Cardiac muscle cell (in vitro differentiated cells and primary cell): ENCODE measurements around the gene NFE2L3. TPM values are rescaled to one million over a fixed set of nuclear protein-coding genes. Genes with fewer than 3 reads are reported as not detected.
A peak's percentile ranks its signal among the peaks of the same experiment; 100 is the strongest.

Experiments used
- DNase-seq, 2 donors: peaks; one replicate each; pipeline versions ENCODE4 v3.0.0 to v3.0.0-alpha.2; 2010 to 2017; ENCODE audit warnings: low read depth in 1 of 2, low spot score in 1 of 2
- H3K27ac ChIP-seq: fragments of 200-600 bp; sonication (generic); 2 replicates; pipeline ENCODE4 v1.5.1; 2016
- H3K27me3 ChIP-seq: fragments of 200-600 bp; sonication (generic); 2 replicates; pipeline ENCODE4 v1.6.0; 2016; ENCODE audit warnings: control low read depth
- H3K36me3 ChIP-seq: fragments of 200-600 bp; sonication (generic); 2 replicates; pipeline ENCODE4 v1.5.1; 2016; ENCODE audit warnings: control low read depth
- H3K4me1 ChIP-seq: fragments of 200-600 bp; sonication (generic); 2 replicates; pipeline ENCODE4 v1.8.1; 2017; ENCODE audit warnings: low read depth, mild to moderate bottlenecking, mixed run types
- H3K4me3 ChIP-seq: fragments of 200-600 bp; sonication (generic); 2 replicates; pipeline ENCODE4 v1.5.1; 2016; ENCODE audit warnings: mild to moderate bottlenecking
- H3K9me3 ChIP-seq: fragments of 200-600 bp; sonication (generic); 2 replicates; pipeline ENCODE4 v1.5.1; 2017; ENCODE audit warnings: low read depth, mild to moderate bottlenecking, control low read depth
- CTCF ChIP-seq: IDR thresholded peaks from 2 replicates; pipeline ENCODE4 v1.5.1; 2012; ENCODE audit warnings: low read depth, mild to moderate bottlenecking, low read length
- polyA plus RNA-seq: library from polyadenylated mRNA; unstranded; fragments of >200 nt; fragmentation: Nextera tagmentation; extraction: Ambion mirVana; gene quantifications from 2 replicates; pipeline ENCODE4 v1.2.1, GENCODE V29; 2016
- total RNA-seq: library from RNA; depleted of rRNA; stranded (reverse); fragments of >200 nt; gene quantifications from 2 replicates; pipeline ENCODE4 v1.2.3, GENCODE V29; 2016

NFE2L3 gene
- total and polyA plus RNA-seq, 2 experiments from 2014 or later: 2.1 TPM

GRCh38 chr7:26155531-26156375, 3.8 kb downstream of the NFE2L3 start:
- H3K27me3 ChIP-seq: peaks cover 34% of the 10 kb centered on the region
- H3K4me3 ChIP-seq: no peak overlapping the region
- H3K4me1 ChIP-seq: peaks cover 8% of the 10 kb centered on the region
- DNase-seq: peak in 1 of 2 donors; percentile 44
- H3K9me3 ChIP-seq: no peaks in the 10 kb centered on the region
- no peak overlapping the region for H3K27ac ChIP-seq
- no peaks in the 10 kb centered on the region for H3K36me3 ChIP-seq
- TF ChIP-seq CTCF: peak; percentile 6

GRCh38 chr7:26156451-26157420, 4.7 kb downstream of the NFE2L3 start:
- Histone ChIP-seq H3K4me1 (peaks cover 8% of the 10 kb centered on the region), H3K4me3 (no peak overlapping the region), H3K27ac (no peak overlapping the region), H3K36me3 (no peaks in the 10 kb centered on the region), H3K9me3 (no peaks in the 10 kb centered on the region), H3K27me3 (peaks cover 31% of the 10 kb centered on the region)
- TF ChIP-seq CTCF: no peak
- DNase-seq: peak in 1 of 2 donors; percentile 94

GRCh38 chr7:26157520-26158105, 5.6 kb downstream of the NFE2L3 start:
- Histone ChIP-seq H3K27ac (no peak overlapping the region), H3K4me3 (no peak overlapping the region), H3K27me3 (peaks cover 25% of the 10 kb centered on the region), H3K36me3 (no peaks in the 10 kb centered on the region), H3K4me1 (peaks cover 8% of the 10 kb centered on the region), H3K9me3 (no peaks in the 10 kb centered on the region)
- DNase-seq: no peak
- no peak for TF ChIP-seq CTCF

GRCh38 chr7:26159243-26159642, 7.2 kb downstream of the NFE2L3 start:
- Histone ChIP-seq H3K27me3 (peaks cover 9% of the 10 kb centered on the region), H3K4me3 (no peak overlapping the region), H3K9me3 (no peaks in the 10 kb centered on the region), H3K27ac (no peak overlapping the region), H3K4me1 (peaks cover 8% of the 10 kb centered on the region), H3K36me3 (no peaks in the 10 kb centered on the region)
- no peak for DNase-seq
- no peak for TF ChIP-seq CTCF

- H3K36me3 ChIP-seq: no peaks in the 10 kb centered on the region
- no peak overlapping the region for H3K4me3 ChIP-seq
- no peak for DNase-seq
- H3K9me3 ChIP-seq: no peaks in the 10 kb centered on the region
- no peaks in the 10 kb centered on the region for H3K27me3 ChIP-seq
- peaks cover 7% of the 10 kb centered on the region for H3K4me1 ChIP-seq
- no peak for TF ChIP-seq CTCF
- H3K27ac ChIP-seq: no peak overlapping the region
These were observed 8.9 kb downstream of the NFE2L3 start for GRCh38 chr7:26160896-26161295.
